ENCODE data around the gene SAA2. TPM values are rescaled to one million over a fixed set of nuclear protein-coding genes. Genes with fewer than 3 reads are reported as not detected.
"Not testable (repeated sequence)": the region's sequence is repeated elsewhere in the genome, so short reads cannot be mapped to it uniquely, and the experiment has no call there.

Gene SAA2
- polyA plus RNA-seq, 4 donors = 0.45 TPM; not detected in 3

DNA sequence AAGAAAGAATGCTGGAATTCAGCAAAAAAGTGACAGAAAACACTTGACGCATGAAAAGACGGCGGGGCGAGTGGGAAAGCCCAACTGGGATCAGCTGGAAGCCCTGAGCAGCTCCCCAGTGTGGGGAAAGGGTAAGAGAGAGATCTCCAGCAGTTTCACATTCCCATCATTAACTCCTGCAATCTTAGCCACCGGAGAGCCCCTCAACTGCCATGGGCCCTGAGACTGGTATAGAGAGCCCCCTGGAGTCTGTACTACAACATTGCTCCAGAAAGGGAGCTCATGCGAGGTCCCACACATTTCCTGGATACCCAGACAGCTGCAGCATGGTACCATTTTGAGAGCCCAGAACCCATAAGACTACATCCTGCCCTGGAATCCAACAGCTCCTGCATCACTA is 44.7 kb downstream of the SAA2 start:
- DNase-seq (ENCODE audit: low read depth in 4 of 4, low spot score in 3 of 4) = no peak

DNA sequence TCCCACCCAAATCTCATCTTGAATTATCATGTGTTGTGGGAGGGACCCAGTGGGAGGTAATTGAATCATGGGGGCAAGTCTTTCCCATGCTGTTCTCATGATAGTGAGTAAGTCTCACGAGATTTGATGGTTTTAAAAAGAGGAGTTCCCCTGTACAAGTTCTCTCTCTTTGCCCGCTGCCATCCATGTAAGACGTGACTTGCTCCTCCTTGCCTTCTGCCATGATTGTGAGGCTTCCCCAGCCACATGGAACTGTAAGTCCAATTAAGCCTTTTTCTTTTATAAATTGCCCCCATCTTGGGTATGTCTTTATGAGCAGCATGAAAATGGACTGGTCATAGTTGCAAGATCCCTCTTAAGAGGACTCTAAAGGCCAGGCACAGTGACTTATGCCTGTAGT is 50.7 kb downstream of the SAA2 start:
- not testable (repeated sequence) for DNase-seq (ENCODE audit: low read depth in 4 of 4, low spot score in 3 of 4)

GRCh38 chr11:18196532-18196931 is 51.9 kb downstream of the SAA2 start:
- DNase-seq (ENCODE audit: low read depth in 4 of 4, low spot score in 3 of 4) = no peak

Other genes starting within 250 kb of the SAA2 start
- gene SERGEF, start 235.6 kb downstream of the SAA2 start, polyA plus RNA-seq (ENCODE audit: insufficient read length in 4 of 4) = 10 to 100 TPM; 11.0 to 20.1 (median 18.7) TPM
- gene TPH1, start 202.4 kb downstream of the SAA2 start, polyA plus RNA-seq (ENCODE audit: insufficient read length in 4 of 4) = 1 to 10 TPM in 1 of 4 donors, under 1 TPM in 3; 0.52 to 1.7 (median 0.56) TPM
- 10 to 100 TPM; 21.8 to 45.1 (median 28.5) TPM for gene SAAL1, start 142.6 kb downstream of the SAA2 start, polyA plus RNA-seq (ENCODE audit: insufficient read length in 4 of 4)
- not detected for gene MRGPRX3, start 116.1 kb downstream of the SAA2 start, polyA plus RNA-seq (ENCODE audit: insufficient read length in 4 of 4)
- not detected for gene MRGPRX4, start 75.8 kb downstream of the SAA2 start, polyA plus RNA-seq (ENCODE audit: insufficient read length in 4 of 4)
- under 1 TPM in 1 of 4 donors, not detected in 3; 0.22 TPM for gene SAA4, start 11.9 kb downstream of the SAA2 start, polyA plus RNA-seq (ENCODE audit: insufficient read length in 4 of 4)
- gene SAA1, start 17.6 kb upstream of the SAA2 start, polyA plus RNA-seq (ENCODE audit: insufficient read length in 4 of 4) = under 1 TPM in 1 of 4 donors, not detected in 3; 0.60 TPM
- gene HPS5, start 73.5 kb upstream of the SAA2 start, polyA plus RNA-seq (ENCODE audit: insufficient read length in 4 of 4) = 10 to 100 TPM; 17.2 to 24.9 (median 21.3) TPM
- 10 to 100 TPM; 46.9 to 61.2 (median 53.1) TPM for gene GTF2H1, start 73.9 kb upstream of the SAA2 start, polyA plus RNA-seq (ENCODE audit: insufficient read length in 4 of 4)
- 100 to 1,000 TPM; 224 to 392 (median 302) TPM for gene LDHA, start 145.9 kb upstream of the SAA2 start, polyA plus RNA-seq (ENCODE audit: insufficient read length in 4 of 4)
- gene LDHC, start 163.7 kb upstream of the SAA2 start, polyA plus RNA-seq (ENCODE audit: insufficient read length in 4 of 4) = 1 to 10 TPM in 1 of 4 donors, under 1 TPM in 2, not detected in 1; 0.21 to 1.2 (median 0.34) TPM
- 1 to 10 TPM in 3 of 4 donors, under 1 TPM in 1; 0.42 to 1.3 (median 1.2) TPM for gene LDHAL6A, start 207.2 kb upstream of the SAA2 start, polyA plus RNA-seq (ENCODE audit: insufficient read length in 4 of 4)